Left kidney (tissue), 2 donors: Measurements from ENCODE around the gene JMJD4. TPM values are rescaled to one million over a fixed set of nuclear protein-coding genes. Genes with fewer than 3 reads are reported as not detected.

ENCODE experiments used
- DNase-seq: peaks from one replicate; pipeline ENCODE4 v3.0.0-alpha.2; 2013
- polyA plus RNA-seq: library from polyadenylated mRNA; unstranded; fragments of 120-200 nt; gene quantifications from one replicate; pipeline ENCODE4 v1.2.1, GENCODE V29; 2013; ENCODE audit not compliant: insufficient read length

The JMJD4 gene
- polyA plus RNA-seq, 1 donor = 16.6 TPM

GRCh38 chr1:227685807-227686206 is 49.3 kb downstream of the JMJD4 start:
- no peak for DNase-seq

Other genes starting within 250 kb of the JMJD4 start
- 16.9 TPM for gene ZNF678, start 171.7 kb downstream of the JMJD4 start, polyA plus RNA-seq
- gene SNAP47, start 133 bp upstream of the JMJD4 start, polyA plus RNA-seq = 43.2 TPM
- not detected for gene PRSS38, start 80.4 kb upstream of the JMJD4 start, polyA plus RNA-seq
- 1.3 TPM for gene WNT9A, start 212.6 kb upstream of the JMJD4 start, polyA plus RNA-seq